ENCODE measurements around the gene MED27.

GRCh38 chr9:131839281-131840084, 240.2 kb downstream of the MED27 start:
- no peak for TF ChIP-seq CTCF (IDR thresholded peaks at IDR 0.05)
- no peak for TF ChIP-seq POLR2A (IDR thresholded peaks at IDR 0.05)
- TF ChIP-seq POLR2AphosphoS5 (IDR thresholded peaks at IDR 0.05; ENCODE audit: insufficient read depth in 1 of 2, low read depth in 1 of 2), result no peak
